GM12878 (cell line): Measurements from ENCODE around the gene SRXN1. TPM values are rescaled to one million over a fixed set of nuclear protein-coding genes. Genes with fewer than 3 reads are reported as not detected.

ENCODE experiments used
- ATAC-seq: fragments of 200-7000 bp; cut with Tn5 transposase; 3 replicates; pipeline ENCODE4 v1.9.1; 2020; ENCODE audit warnings: mild to moderate bottlenecking, moderate library complexity
- BruUV-seq: library from RNA; stranded (reverse); fragments of 400-500 nt; replicated peaks from 2 replicates; lab custom pipeline; 2021; lab: Mats Ljungman, UMichigan
- CTCF ChIA-PET: fragments of 300-600 bp; sonication (Branson Sonifier 250); formaldehyde crosslinking; extraction: SDS; loops from one replicate; lab custom pipeline; 2021; ENCODE audit warnings: inconsistent platforms; lab: Yijun Ruan, JAX
- POLR2A ChIA-PET: fragments of 350-600 bp; formaldehyde crosslinking; extraction: SDS; loops from one replicate; lab custom pipeline; 2021; ENCODE audit warnings: inconsistent platforms; lab: Charles Lee
- RAD21 ChIA-PET: fragments of 300-600 bp; sonication (Branson Sonifier 250); formaldehyde crosslinking; loops from one replicate; lab custom pipeline; 2023; ENCODE audit warnings: antibody characterized with exemption; ENCODE audit not compliant: unreplicated experiment; lab: Charles Lee
- SMC1A ChIA-PET: fragments of 300-600 bp; sonication (Branson Sonifier 250); formaldehyde crosslinking; loops from one replicate; lab custom pipeline; 2023; ENCODE audit not compliant: unreplicated experiment, uncharacterized antibody; lab: Charles Lee
- DNase-seq: peaks from one replicate; pipeline ENCODE4 v3.0.0-alpha.2; 2011; ENCODE audit warnings: low read depth, low spot score
- FAIRE-seq: peaks from 3 replicates; lab custom pipeline; 2011; peaks lifted over from hg19 to GRCh38; lab: Jason Lieb, UNC
- H2AFZ ChIP-seq: 2 replicates; pipeline ENCODE4 v1.6.0; 2011; ENCODE audit warnings: low read depth, low read length, control low read depth; ENCODE audit not compliant: control insufficient read depth
- H3K27ac ChIP-seq: 2 replicates; pipeline ENCODE4 v1.5.1; 2011; ENCODE audit warnings: control low read depth; ENCODE audit not compliant: control insufficient read depth, insufficient read depth
- H3K27me3 ChIP-seq, 2 experiments: replicated peaks in 1 of 2; 2 replicates each; pipeline versions ENCODE4 v1.6.0 to v1.6.1; 2011; ENCODE audit warnings: low read length in 1 of 2; ENCODE audit not compliant: control insufficient read depth in 2 of 2, insufficient read depth in 2 of 2
- H3K36me3 ChIP-seq, 2 experiments: 2 replicates each; pipeline ENCODE4 v1.5.1; 2011; ENCODE audit warnings: low read length in 1 of 2; ENCODE audit not compliant: control insufficient read depth in 2 of 2, insufficient read depth in 2 of 2
- H3K4me1 ChIP-seq: 2 replicates; pipeline ENCODE4 v1.6.1; 2011; ENCODE audit warnings: mild to moderate bottlenecking, low read length, moderate library complexity, mixed read lengths; ENCODE audit not compliant: control insufficient read depth, insufficient read depth
- H3K4me2 ChIP-seq: 2 replicates; pipeline ENCODE4 v1.6.0; 2011; ENCODE audit warnings: control low read depth; ENCODE audit not compliant: control insufficient read depth, insufficient read depth
- H3K4me3 ChIP-seq: fragments of 200-600 bp; sonication (generic); 2 replicates; pipeline ENCODE4 v1.5.1; 2016
- H3K79me2 ChIP-seq: 2 replicates; pipeline ENCODE4 v1.6.0; 2011; ENCODE audit warnings: low read length; ENCODE audit not compliant: control insufficient read depth, insufficient read depth
- H3K9ac ChIP-seq: 2 replicates; pipeline ENCODE4 v1.8.0; 2011; ENCODE audit warnings: low read length, control low read depth, mixed read lengths; ENCODE audit not compliant: control insufficient read depth, insufficient read depth
- H3K9me3 ChIP-seq: replicated peaks from 3 replicates; pipeline ENCODE4 v1.5.1; 2011; ENCODE audit warnings: mild to moderate bottlenecking, low read length; ENCODE audit not compliant: control insufficient read depth, insufficient read depth
- H4K20me1 ChIP-seq: 2 replicates; pipeline ENCODE4 v1.6.0; 2011; ENCODE audit not compliant: control insufficient read depth, insufficient read depth
- ASH2L ChIP-seq: fragments of 300-600, 200-600 bp; sonication (generic); IDR thresholded peaks from 2 replicates; pipeline ENCODE4 v1.6.1; 2017; ENCODE audit warnings: low read depth, mild to moderate bottlenecking, borderline replicate concordance
- EED ChIP-seq: sonication (generic); IDR thresholded peaks from 2 replicates; pipeline ENCODE4 v1.6.1; 2016; ENCODE audit warnings: antibody characterized with exemption, low read depth
- JUND ChIP-seq: IDR thresholded peaks from 2 replicates; pipeline ENCODE4 v1.6.1; 2012; ENCODE audit warnings: low read depth, mild to moderate bottlenecking, low read length, improper control_type of control experiment, moderate library complexity
- KDM1A ChIP-seq: fragments of 200-600 bp; sonication (generic); IDR thresholded peaks from 2 replicates; pipeline ENCODE4 v1.6.1; 2016; ENCODE audit warnings: borderline replicate concordance
- RELB ChIP-seq: fragments of 450-650 bp; IDR thresholded peaks from 2 replicates; pipeline ENCODE4 v1.6.1; 2017; ENCODE audit warnings: low read depth, mild to moderate bottlenecking, moderate library complexity
- SMAD1 ChIP-seq: fragments of 450-650 bp; IDR thresholded peaks from 2 replicates; pipeline ENCODE4 v1.6.1; 2018; ENCODE audit warnings: mild to moderate bottlenecking, low read depth; ENCODE audit not compliant: partially characterized antibody
- SPI1 ChIP-seq: IDR thresholded peaks from 2 replicates; pipeline ENCODE4 v1.6.1; 2011; ENCODE audit warnings: low read depth, mild to moderate bottlenecking, low read length, moderate library complexity, borderline replicate concordance; ENCODE audit not compliant: insufficient read depth
- SREBF2 ChIP-seq: IDR thresholded peaks from 2 replicates; pipeline ENCODE4 v1.6.1; 2012; ENCODE audit warnings: mild to moderate bottlenecking, low read length
- STAT3 ChIP-seq: IDR thresholded peaks from 2 replicates; pipeline ENCODE4 v1.6.1; 2011; ENCODE audit warnings: low read depth, low read length, improper control_type of control experiment
- SUPT20H ChIP-seq: IDR thresholded peaks from 2 replicates; pipeline ENCODE4 v1.6.1; 2011; ENCODE audit warnings: low read depth, mild to moderate bottlenecking, low read length, moderate library complexity, borderline replicate concordance; ENCODE audit not compliant: control insufficient read depth
- ZNF207 ChIP-seq: fragments of 450-650 bp; IDR thresholded peaks from 2 replicates; pipeline ENCODE4 v1.6.1; 2014; ENCODE audit warnings: antibody characterized with exemption, mild to moderate bottlenecking, borderline replicate concordance
- WGBS: methylation state at CpG from one replicate; pipeline ENCODE4 v1.1.6; 2016; ENCODE audit warnings: low lambda C conversion rate; ENCODE audit not compliant: insufficient replicate concordance, insufficient coverage; ENCODE audit errors: missing lambda C conversion rate; 5-methylcytosine and 5-hydroxymethylcytosine counted together
- in situ Hi-C: fragments of 300-500 bp; cut with MboI; formaldehyde crosslinking; loops from 9 replicates; pipeline ENCODE4 v1.14.3; 2018; ENCODE audit warnings: mixed read lengths
- intact Hi-C: fragments of 100-400 bp; cut with micrococcal nuclease; formaldehyde crosslinking; loops from one replicate; pipeline ENCODE4 v1.14.2; 2022; ENCODE audit not compliant: unreplicated experiment
- polyA plus RNA-seq, 11 experiments: library from polyadenylated mRNA; depleted of rRNA in 4 of 11; unstranded in 6 of 11; stranded (reverse) in 5 of 11; fragments of >200 nt; fragmentation: Nextera tagmentation in 4 of 11; fragmentation: Illumina TruSeq in 1 of 11; extraction: Ambion mirVana in 4 of 11; extraction: Trizol in 1 of 11; gene quantifications; 1 replicate in 1 of 11; 2 replicates in 10 of 11; pipeline versions ENCODE4 v1.2.1 to v1.2.3, GENCODE V29; 2011 to 2016; ENCODE audit warnings: inconsistent platforms in 2 of 11, missing spikeins in 2 of 11, low read depth in 1 of 11
- total RNA-seq, 4 experiments: library from RNA; depleted of rRNA in 3 of 4; stranded (reverse); fragments of >200 nt in 3 of 4; fragmentation: Illumina TruSeq in 1 of 4; extraction: Trizol in 1 of 4; gene quantifications; 2 replicates each; pipeline versions ENCODE4 v1.2.1 to v1.2.3, GENCODE V29; 2013 to 2021

The SRXN1 gene
- total and polyA plus RNA-seq, 10 of the 15 experiments (the other 5 are each of a cell fraction or from before 2014, with no cell fraction given): 4.1 to 20.5 (median 15.6) TPM

GRCh38 chr20:602111-602970 lies 50.7 kb downstream of the SRXN1 start:
- no peaks in the 10 kb centered on the region for H3K36me3 ChIP-seq
- H3K9me3 ChIP-seq: no peaks in the 10 kb centered on the region
- peaks cover 0 to 2% of the 10 kb centered on the region in 2 experiments; a peak in 2 of 4 replicates for H3K27me3 ChIP-seq
- TF ChIP-seq RELB (no peak), ASH2L (no peak), KDM1A (no peak), SMAD1 (no peak), STAT3 (no peak), JUND (no peak), SUPT20H (no peak), SREBF2 (no peak), EED (no peak), SPI1 (no peak), ZNF207 (no peak)
- H3K9ac ChIP-seq: no peak overlapping the region
- no peak overlapping the region for H3K4me3 ChIP-seq
- ChIA-PET SMC1A (interaction anchor here (1.1 to 2.0 kb wide), 2 partner anchors 19 to 43 kb away, joined by 3 to 5 read pairs; no protein-coding TSS in a partner anchor), POLR2A (no interaction called here), CTCF (interaction anchor here (0.9 to 1.9 kb wide), 4 partner anchors 25 to 137 kb away, joined by 3 to 8 read pairs (median 4); no protein-coding TSS in a partner anchor), RAD21 (no interaction called here)
- no peak overlapping the region for H3K4me2 ChIP-seq
- BruUV-seq: no TSS peak
- FAIRE-seq (no peak), ATAC-seq (no peak), DNase-seq (no peak)
- no peak overlapping the region for H3K27ac ChIP-seq
- no peaks in the 10 kb centered on the region for H4K20me1 ChIP-seq
- intact Hi-C loops (no loop called here), in situ Hi-C loops (no loop called here)
- no peaks in the 10 kb centered on the region for H3K4me1 ChIP-seq
- H3K79me2 ChIP-seq: no peaks in the 10 kb centered on the region
- no peak overlapping the region for H2AFZ ChIP-seq
- 8% methylated on average over 8 of the region's 8 CpGs for WGBS
